Neural cell (in vitro differentiated cells): ENCODE data around the gene TLE4. TPM values are rescaled to one million over a fixed set of nuclear protein-coding genes. Genes with fewer than 3 reads are reported as not detected.

ENCODE experiments used
- H2AFZ ChIP-seq: fragments of 200-600, 300-800 bp; sonication (generic), shearing (Covaris generic); 2 replicates; pipeline ENCODE4 v1.6.0; 2014; ENCODE audit warnings: low read depth, mild to moderate bottlenecking, antibody characterized with exemption, low read length, moderate library complexity
- H3F3A ChIP-seq: fragments of 200-600 bp; shearing (Covaris generic); 2 replicates; pipeline ENCODE4 v1.6.1; 2016; ENCODE audit warnings: mild to moderate bottlenecking, moderate library complexity, mixed read lengths, antibody characterized with exemption, low read length; ENCODE audit not compliant: insufficient read depth, poor library complexity, severe bottlenecking
- H3K27ac ChIP-seq: fragments of 200-600, 300-800 bp; sonication (generic), shearing (Covaris generic); 2 replicates; pipeline ENCODE4 v1.5.1; 2014; ENCODE audit warnings: mild to moderate bottlenecking, low read length, moderate library complexity
- H3K27me3 ChIP-seq: fragments of 300-800, 200-600 bp; sonication (generic), shearing (Covaris generic); 2 replicates; pipeline ENCODE4 v1.6.0; 2014; ENCODE audit warnings: mild to moderate bottlenecking, low read depth, low read length, moderate library complexity; ENCODE audit not compliant: insufficient read depth
- H3K36me3 ChIP-seq: fragments of 300-800, 200-600 bp; sonication (generic), shearing (Covaris generic); 2 replicates; pipeline ENCODE4 v1.5.1; 2014; ENCODE audit warnings: mild to moderate bottlenecking, antibody characterized with exemption, low read length, moderate library complexity; ENCODE audit not compliant: insufficient read depth
- H3K4me2 ChIP-seq: fragments of 300-800, 200-600 bp; sonication (generic), shearing (Covaris generic); 2 replicates; pipeline ENCODE4 v1.6.0; 2014; ENCODE audit warnings: mild to moderate bottlenecking, low read length
- H3K4me3 ChIP-seq: fragments of 300-800, 200-600 bp; sonication (generic), shearing (Covaris generic); 2 replicates; pipeline ENCODE4 v1.5.1; 2014; ENCODE audit warnings: mild to moderate bottlenecking, low read length, moderate library complexity
- H3K79me2 ChIP-seq: fragments of 200-600 bp; shearing (Covaris generic); replicated peaks from 2 replicates; pipeline ENCODE4 v1.6.0; 2014; ENCODE audit warnings: mild to moderate bottlenecking, low read length, moderate library complexity; ENCODE audit not compliant: insufficient read depth
- H3K9ac ChIP-seq: fragments of 300-800, 200-600 bp; sonication (generic), shearing (Covaris generic); 2 replicates; pipeline ENCODE4 v1.6.1; 2016; ENCODE audit warnings: mild to moderate bottlenecking, low read length, mixed read lengths
- H3K9me2 ChIP-seq: fragments of 200-600 bp; shearing (Covaris generic); 2 replicates; pipeline ENCODE4 v1.6.1; 2016; ENCODE audit warnings: mild to moderate bottlenecking, low read length, mixed read lengths; ENCODE audit not compliant: insufficient read depth
- H3K9me3 ChIP-seq: fragments of 200-600, 300-800 bp; sonication (generic), shearing (Covaris generic); 2 replicates; pipeline ENCODE4 v1.6.1; 2016; ENCODE audit warnings: mild to moderate bottlenecking, mixed run types, low read length, moderate library complexity, mixed read lengths
- H4K20me1 ChIP-seq: fragments of 200-600 bp; shearing (Covaris generic); 2 replicates; pipeline ENCODE4 v1.6.1; 2016; ENCODE audit warnings: mild to moderate bottlenecking, mixed run types; ENCODE audit not compliant: insufficient read depth
- EP300 ChIP-seq: fragments of 450-650 bp; conservative IDR thresholded peaks from 2 replicates; pipeline ENCODE4 v1.6.1; 2014; ENCODE audit warnings: antibody characterized with exemption, mild to moderate bottlenecking, moderate library complexity; ENCODE audit not compliant: poor library complexity, severe bottlenecking
- EZH2 ChIP-seq: fragments of 200-600, 300-800 bp; shearing (Covaris generic), sonication (generic); IDR thresholded peaks from 2 replicates; pipeline ENCODE4 v1.6.1; 2014; ENCODE audit warnings: antibody characterized with exemption, low read length, borderline replicate concordance, mild to moderate bottlenecking; ENCODE audit not compliant: insufficient read depth, poor library complexity, severe bottlenecking
- MXI1 ChIP-seq: fragments of 450-650 bp; conservative IDR thresholded peaks from 2 replicates; pipeline ENCODE4 v1.6.1; 2014; ENCODE audit warnings: antibody characterized with exemption, mild to moderate bottlenecking; ENCODE audit not compliant: poor library complexity, severe bottlenecking
- POLR2AphosphoS5 ChIP-seq: IDR thresholded peaks from 2 replicates; pipeline ENCODE4 v1.6.1; 2012
- RAD21 ChIP-seq: fragments of 450-650 bp; conservative IDR thresholded peaks from 2 replicates; pipeline ENCODE4 v1.6.1; 2014; ENCODE audit warnings: antibody characterized with exemption, mild to moderate bottlenecking, moderate library complexity
- REST ChIP-seq: IDR thresholded peaks from 2 replicates; pipeline ENCODE4 v1.6.1; 2012; ENCODE audit warnings: borderline replicate concordance
- SMC3 ChIP-seq: fragments of 450-650 bp; conservative IDR thresholded peaks from 2 replicates; pipeline ENCODE4 v1.6.1; 2014; ENCODE audit warnings: antibody characterized with exemption, mild to moderate bottlenecking, moderate library complexity; ENCODE audit not compliant: poor library complexity
- TAF1 ChIP-seq: IDR thresholded peaks from 2 replicates; pipeline ENCODE4 v1.6.1; 2012; ENCODE audit warnings: low read depth
- polyA plus RNA-seq: library from polyadenylated mRNA; depleted of rRNA; stranded (reverse); fragments of >200 nt; gene quantifications from 2 replicates; pipeline ENCODE4 v1.2.3, GENCODE V29; 2014
- TF ChIP-seq, protein P1 (sequence below): fragments of 450-650 bp; IDR thresholded peaks from 2 replicates; pipeline ENCODE4 v1.5.1; 2014; ENCODE audit warnings: antibody characterized with exemption, mild to moderate bottlenecking, moderate library complexity; ENCODE audit not compliant: poor library complexity, severe bottlenecking

TLE4 gene
- polyA plus RNA-seq, 1 donor from 2014 or later: 143 TPM

GRCh38 chr9:79693750-79694149, 122.0 kb downstream of the TLE4 start:
- no peaks in the 10 kb centered on the region for H3K27me3 ChIP-seq
- TF ChIP-seq MXI1: no peak
- TF ChIP-seq REST: no peak
- TF ChIP-seq, protein P1, sequence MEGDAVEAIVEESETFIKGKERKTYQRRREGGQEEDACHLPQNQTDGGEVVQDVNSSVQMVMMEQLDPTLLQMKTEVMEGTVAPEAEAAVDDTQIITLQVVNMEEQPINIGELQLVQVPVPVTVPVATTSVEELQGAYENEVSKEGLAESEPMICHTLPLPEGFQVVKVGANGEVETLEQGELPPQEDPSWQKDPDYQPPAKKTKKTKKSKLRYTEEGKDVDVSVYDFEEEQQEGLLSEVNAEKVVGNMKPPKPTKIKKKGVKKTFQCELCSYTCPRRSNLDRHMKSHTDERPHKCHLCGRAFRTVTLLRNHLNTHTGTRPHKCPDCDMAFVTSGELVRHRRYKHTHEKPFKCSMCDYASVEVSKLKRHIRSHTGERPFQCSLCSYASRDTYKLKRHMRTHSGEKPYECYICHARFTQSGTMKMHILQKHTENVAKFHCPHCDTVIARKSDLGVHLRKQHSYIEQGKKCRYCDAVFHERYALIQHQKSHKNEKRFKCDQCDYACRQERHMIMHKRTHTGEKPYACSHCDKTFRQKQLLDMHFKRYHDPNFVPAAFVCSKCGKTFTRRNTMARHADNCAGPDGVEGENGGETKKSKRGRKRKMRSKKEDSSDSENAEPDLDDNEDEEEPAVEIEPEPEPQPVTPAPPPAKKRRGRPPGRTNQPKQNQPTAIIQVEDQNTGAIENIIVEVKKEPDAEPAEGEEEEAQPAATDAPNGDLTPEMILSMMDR: no peak
- TF ChIP-seq POLR2AphosphoS5: no peak
- TF ChIP-seq RAD21: no peak
- no peak for TF ChIP-seq TAF1
- no peak for TF ChIP-seq EZH2
- TF ChIP-seq EP300: no peak
- no peak for TF ChIP-seq SMC3
- no peak overlapping the region for H3K4me2 ChIP-seq
- no peak overlapping the region for H3K27ac ChIP-seq
- H3K4me3 ChIP-seq: no peak overlapping the region
- peaks cover 9% of the 10 kb centered on the region for H3K36me3 ChIP-seq
- no peaks in the 10 kb centered on the region for H3F3A ChIP-seq
- H3K9me3 ChIP-seq: no peaks in the 10 kb centered on the region
- peaks cover 6% of the 10 kb centered on the region for H4K20me1 ChIP-seq
- H3K79me2 ChIP-seq: peaks cover 40% of the 10 kb centered on the region
- H2AFZ ChIP-seq: no peak overlapping the region
- H3K9ac ChIP-seq: no peak overlapping the region
- no peaks in the 10 kb centered on the region for H3K9me2 ChIP-seq

DNA sequence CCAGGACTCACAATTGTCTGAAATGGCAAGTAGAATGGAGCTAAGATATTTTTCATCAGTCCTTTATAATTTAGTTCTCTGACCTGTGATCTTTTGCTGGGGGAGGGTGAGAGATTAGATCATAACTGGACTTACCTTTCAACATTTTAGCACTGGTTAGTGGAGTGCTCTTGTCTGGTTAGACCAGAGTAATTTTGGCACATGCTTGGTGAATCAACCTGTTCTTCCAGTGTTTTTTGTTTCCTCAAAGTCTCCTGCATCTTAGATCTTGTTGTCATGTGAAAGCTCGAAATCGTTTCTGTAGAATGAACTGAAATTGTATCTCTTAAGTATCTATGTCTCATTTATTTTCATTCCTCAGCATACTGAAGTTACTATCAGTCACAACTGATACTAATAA, 122.4 kb downstream of the TLE4 start:
- Histone ChIP-seq H3K9ac (no peak overlapping the region), H3K27ac (no peak overlapping the region), H3F3A (no peaks in the 10 kb centered on the region), H4K20me1 (peaks cover 6% of the 10 kb centered on the region), H2AFZ (no peak overlapping the region), H3K79me2 (peaks cover 36% of the 10 kb centered on the region), H3K4me3 (no peak overlapping the region), H3K36me3 (peaks cover 9% of the 10 kb centered on the region), H3K9me3 (no peaks in the 10 kb centered on the region), H3K9me2 (no peaks in the 10 kb centered on the region), H3K4me2 (no peak overlapping the region), H3K27me3 (no peaks in the 10 kb centered on the region)
- TF ChIP-seq EP300: no peak
- TF ChIP-seq, protein P1: no peak
- TF ChIP-seq POLR2AphosphoS5: no peak
- no peak for TF ChIP-seq MXI1
- TF ChIP-seq TAF1: no peak
- no peak for TF ChIP-seq RAD21
- TF ChIP-seq EZH2: no peak
- no peak for TF ChIP-seq SMC3
- TF ChIP-seq REST: no peak
